ENCODE measurements around the gene GYS2.
A peak's percentile ranks its signal among the peaks of the same experiment; 100 is the strongest.

GYS2 gene

GRCh38 chr12:21501258-21502163, 103.1 kb downstream of the GYS2 start, which contains the start of the genes GOLT1B and RECQL:
TSS of gene GOLT1B (plus strand) at chr12:21501789. CDS start at chr12:21501924, 135 bp downstream.
TSS of gene RECQL (minus strand) at chr12:21501635. CDS start at chr12:21499570, 2,065 bp downstream.
- DNase-seq: peak; percentile 84

GRCh38 chr12:21500786-21501257, 103.8 kb downstream of the GYS2 start:
- DNase-seq: no peak

- DNase-seq: no peak
Measured at GRCh38 chr12:21499765-21500164, 104.9 kb downstream of the GYS2 start.
